ENCODE data around the gene PEX14. TPM values are rescaled to one million over a fixed set of nuclear protein-coding genes. Genes with fewer than 3 reads are reported as not detected.

The PEX14 gene
- total and polyA plus RNA-seq, 9 of the 15 experiments (the other 6 are each of a cell fraction or from before 2014, with no cell fraction given), result 2.6 to 45.7 (median 22.7) TPM

DNA sequence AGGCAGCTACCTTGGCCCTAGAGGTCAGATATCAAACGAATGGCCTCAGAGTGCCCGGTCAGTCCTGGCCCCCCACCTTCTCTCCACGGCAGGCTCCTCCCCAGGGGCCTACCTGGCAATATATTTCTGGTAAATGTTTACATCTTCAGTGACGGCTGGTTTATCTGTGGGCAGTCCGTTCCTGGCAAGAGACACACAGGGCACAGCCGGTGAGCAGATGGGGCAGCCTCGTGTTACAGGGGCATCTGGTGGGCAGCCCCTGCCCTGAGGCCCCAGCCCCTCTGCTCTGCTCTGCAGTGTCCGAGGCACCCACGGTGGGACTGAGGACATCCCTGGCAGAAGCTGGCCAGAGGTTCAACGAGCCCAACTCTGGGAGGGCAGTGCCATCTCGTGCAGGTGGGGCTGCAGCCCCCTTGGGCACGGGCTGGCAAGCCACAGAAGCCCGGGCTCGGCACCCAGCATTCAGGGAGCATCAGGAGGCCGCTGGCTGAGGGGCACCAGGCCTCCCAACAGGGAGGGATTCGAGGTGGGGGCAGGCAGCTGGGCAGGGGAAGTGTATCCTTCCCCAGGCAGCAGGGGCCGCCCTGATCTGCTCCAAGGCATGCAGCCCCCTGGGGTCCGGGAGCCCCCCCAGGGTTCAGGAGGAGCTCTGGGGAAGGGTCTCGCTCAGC lies 183.8 kb downstream of the PEX14 start:
- CTCF ChIA-PET (ENCODE audit: low intra/inter-chr PET ratio), result no interaction called here
- in situ Hi-C loops (cut with MboI) (no loop called here), intact Hi-C loops (cut with micrococcal nuclease) (no loop called here)
- no peak overlapping the region for H3K27ac ChIP-seq (ENCODE audit: extremely low read depth, low read depth, low read length)
- ATAC-seq, result no peak
- POLR2A ChIA-PET, result no interaction called here
- no peaks in the 10 kb centered on the region for H3K36me3 ChIP-seq (ENCODE audit: control insufficient read depth, insufficient read depth, low read length)
- H3K9me3 ChIP-seq (replicated peaks; ENCODE audit: control insufficient read depth, insufficient read depth, low read depth, low read length), result peaks cover 3% of the 10 kb centered on the region; the same call in 1 of the 2 replicates
- H3K4me3 ChIP-seq, result no peak overlapping the region
- TF ChIP-seq ZKSCAN3 (CRISPR knock-in tag; IDR thresholded peaks at IDR 0.05) (no peak), MTA2 (IDR thresholded peaks at IDR 0.05; ENCODE audit: low read depth) (no peak), U2AF2 (optimal IDR thresholded peaks at IDR 0.05; ENCODE audit: low read depth, low read length) (no peak), ZNF224 (CRISPR knock-in tag; IDR thresholded peaks at IDR 0.05) (no peak), SMARCB1 (IDR thresholded peaks at IDR 0.05; ENCODE audit: insufficient read length, low read depth) (no peak), CCNT2 (IDR thresholded peaks at IDR 0.05; ENCODE audit: borderline replicate concordance, extremely low read depth, insufficient read length, low read depth, low read length) (no peak), EGR1 (conservative IDR thresholded peaks at IDR 0.05) (no peak), HNRNPUL1 (IDR thresholded peaks at IDR 0.05; ENCODE audit: low read length) (no peak)
- TF ChIP-seq, protein P1, sequence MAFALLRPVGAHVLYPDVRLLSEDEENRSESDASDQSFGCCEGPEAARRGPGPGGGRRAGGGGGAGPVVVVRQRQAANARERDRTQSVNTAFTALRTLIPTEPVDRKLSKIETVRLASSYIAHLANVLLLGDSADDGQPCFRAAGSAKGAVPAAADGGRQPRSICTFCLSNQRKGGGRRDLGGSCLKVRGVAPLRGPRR (CRISPR knock-in tag; IDR thresholded peaks at IDR 0.05), result no peak
- TF ChIP-seq, protein P2, sequence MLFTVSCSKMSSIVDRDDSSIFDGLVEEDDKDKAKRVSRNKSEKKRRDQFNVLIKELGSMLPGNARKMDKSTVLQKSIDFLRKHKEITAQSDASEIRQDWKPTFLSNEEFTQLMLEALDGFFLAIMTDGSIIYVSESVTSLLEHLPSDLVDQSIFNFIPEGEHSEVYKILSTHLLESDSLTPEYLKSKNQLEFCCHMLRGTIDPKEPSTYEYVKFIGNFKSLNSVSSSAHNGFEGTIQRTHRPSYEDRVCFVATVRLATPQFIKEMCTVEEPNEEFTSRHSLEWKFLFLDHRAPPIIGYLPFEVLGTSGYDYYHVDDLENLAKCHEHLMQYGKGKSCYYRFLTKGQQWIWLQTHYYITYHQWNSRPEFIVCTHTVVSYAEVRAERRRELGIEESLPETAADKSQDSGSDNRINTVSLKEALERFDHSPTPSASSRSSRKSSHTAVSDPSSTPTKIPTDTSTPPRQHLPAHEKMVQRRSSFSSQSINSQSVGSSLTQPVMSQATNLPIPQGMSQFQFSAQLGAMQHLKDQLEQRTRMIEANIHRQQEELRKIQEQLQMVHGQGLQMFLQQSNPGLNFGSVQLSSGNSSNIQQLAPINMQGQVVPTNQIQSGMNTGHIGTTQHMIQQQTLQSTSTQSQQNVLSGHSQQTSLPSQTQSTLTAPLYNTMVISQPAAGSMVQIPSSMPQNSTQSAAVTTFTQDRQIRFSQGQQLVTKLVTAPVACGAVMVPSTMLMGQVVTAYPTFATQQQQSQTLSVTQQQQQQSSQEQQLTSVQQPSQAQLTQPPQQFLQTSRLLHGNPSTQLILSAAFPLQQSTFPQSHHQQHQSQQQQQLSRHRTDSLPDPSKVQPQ (CRISPR knock-in tag; IDR thresholded peaks at IDR 0.05; ENCODE audit: borderline replicate concordance), result no peak
- H3K9me1 ChIP-seq (ENCODE audit: control insufficient read depth, insufficient read depth, low read length), result no peaks in the 10 kb centered on the region
- WGBS (ENCODE audit: insufficient coverage, low coverage, missing lambda C conversion rate), result 3% methylated on average over 19 of the region's 19 CpGs
- no peak for FAIRE-seq
- no peak overlapping the region for H3K4me2 ChIP-seq (ENCODE audit: insufficient read depth, low read length)
- H3K4me1 ChIP-seq (replicated peaks in 1 of 2; ENCODE audit: control insufficient read depth in 2 of 2, insufficient read depth in 2 of 2, low read length in 2 of 2), result peaks cover 0 to 58% of the 10 kb centered on the region in 2 experiments; a peak in 1 of 5 replicates
- peaks cover 41 to 81% of the 10 kb centered on the region in 2 experiments for H3K27me3 ChIP-seq (ENCODE audit: control insufficient read depth in 2 of 2, insufficient read depth in 2 of 2, low read length in 2 of 2)
- peaks cover 24% of the 10 kb centered on the region for H4K20me1 ChIP-seq (replicated peaks; ENCODE audit: control insufficient read depth, insufficient read depth, low read length)
- no peaks in the 10 kb centered on the region for H3K79me2 ChIP-seq (ENCODE audit: control insufficient read depth, insufficient read depth, low read length)
- H2AFZ ChIP-seq (ENCODE audit: low read depth, low read length), result no peak overlapping the region
- DNase-seq (ENCODE audit: extremely low read depth in 1 of 4, low spot score in 3 of 4), result no peak
- no TSS peak for BruUV-seq (replicated peaks)
- no peak overlapping the region for H3K9ac ChIP-seq (ENCODE audit: insufficient read depth in 1 of 2, low read depth in 2 of 2, low read length in 2 of 2)
